Dendritic cell treated with granulocyte-macrophage colony-stimulating factor and Interleukin-4, amounts not matched to agents 40 ng/mL and 50 ng/mL, for 4 days (primary cell): ENCODE results near the gene TNKS2.
"Not testable (repeated sequence)": the region's sequence is repeated elsewhere in the genome, so short reads cannot be mapped to it uniquely, and the experiment has no call there.

Experiments
- H3K27ac Mint-ChIP-seq: one replicate; pipeline ENCODE4 v1.8.0; 2022; ENCODE audit warnings: mild to moderate bottlenecking, mixed read lengths
- H3K27me3 Mint-ChIP-seq: one replicate; pipeline ENCODE4 v1.8.0; 2022; ENCODE audit warnings: mild to moderate bottlenecking, mixed read lengths
- H3K36me3 Mint-ChIP-seq: one replicate; pipeline ENCODE4 v1.8.0; 2022; ENCODE audit warnings: low read depth, mixed read lengths
- H3K4me1 Mint-ChIP-seq: one replicate; pipeline ENCODE4 v1.8.0; 2022; ENCODE audit warnings: low read depth, mixed read lengths
- H3K4me3 Mint-ChIP-seq: one replicate; pipeline ENCODE4 v1.8.0; 2022; ENCODE audit warnings: mild to moderate bottlenecking, moderate library complexity, mixed read lengths
- H3K9me3 Mint-ChIP-seq: one replicate; pipeline ENCODE4 v1.8.0; 2022; ENCODE audit warnings: mixed read lengths
- intact Hi-C: fragments of 100-400 bp; cut with micrococcal nuclease; formaldehyde crosslinking; loops from one replicate; pipeline ENCODE4 v1.15.0; 2022

TNKS2 gene

GRCh38 chr10:91893051-91893450 is 94.8 kb downstream of the TNKS2 start:
- H3K36me3 Mint-ChIP-seq: no peaks in the 10 kb centered on the region
- H3K27ac Mint-ChIP-seq: no peak overlapping the region
- no peak overlapping the region for H3K4me3 Mint-ChIP-seq
- intact Hi-C loops: no loop called here
- H3K27me3 Mint-ChIP-seq: peaks cover 10% of the 10 kb centered on the region
- peaks cover 8% of the 10 kb centered on the region for H3K4me1 Mint-ChIP-seq
- peaks cover 8% of the 10 kb centered on the region for H3K9me3 Mint-ChIP-seq

GRCh38 chr10:91894261-91894685 is 96.0 kb downstream of the TNKS2 start:
- H3K27ac Mint-ChIP-seq, H3K4me3 Mint-ChIP-seq, intact Hi-C loops, H3K9me3 Mint-ChIP-seq, H3K4me1 Mint-ChIP-seq, H3K27me3 Mint-ChIP-seq, H3K36me3 Mint-ChIP-seq: not testable (repeated sequence)

- Mint-ChIP-seq H3K9me3 (peaks cover 8% of the 10 kb centered on the region), H3K27ac (no peak overlapping the region), H3K4me1 (peaks cover 12% of the 10 kb centered on the region), H3K36me3 (no peaks in the 10 kb centered on the region), H3K4me3 (no peak overlapping the region), H3K27me3 (no peaks in the 10 kb centered on the region)
- intact Hi-C loops: no loop called here
Measured at GRCh38 chr10:91896212-91896756, 98.1 kb downstream of the TNKS2 start.

- Mint-ChIP-seq H3K4me3 (no peak overlapping the region), H3K9me3 (peaks cover 8% of the 10 kb centered on the region), H3K4me1 (peaks cover 24% of the 10 kb centered on the region), H3K27me3 (no peaks in the 10 kb centered on the region), H3K36me3 (no peaks in the 10 kb centered on the region), H3K27ac (no peak overlapping the region)
- intact Hi-C loops: no loop called here
Measured at GRCh38 chr10:91897421-91897820, 99.2 kb downstream of the TNKS2 start.

GRCh38 chr10:91901784-91902677 is 103.8 kb downstream of the TNKS2 start:
- intact Hi-C loops: loop anchor here (10.0 kb wide), 1 partner anchor 267 kb away; the partner anchor contains the start of gene PPP1R3C
- Mint-ChIP-seq H3K4me3 (no peak overlapping the region), H3K27me3 (no peaks in the 10 kb centered on the region), H3K9me3 (no peaks in the 10 kb centered on the region), H3K27ac (peak overlapping the region; percentile 4), H3K4me1 (peaks cover 20% of the 10 kb centered on the region), H3K36me3 (no peaks in the 10 kb centered on the region)

GRCh38 chr10:91907033-91907594 is 108.9 kb downstream of the TNKS2 start:
- Mint-ChIP-seq H3K4me3 (no peak overlapping the region), H3K9me3 (no peaks in the 10 kb centered on the region), H3K4me1 (peaks cover 25% of the 10 kb centered on the region), H3K36me3 (no peaks in the 10 kb centered on the region), H3K27me3 (peaks cover 2% of the 10 kb centered on the region), H3K27ac (no peak overlapping the region)
- intact Hi-C loops: loop anchor here (5.0 to 10.0 kb wide), 2 partner anchors 110 to 272 kb away; partner anchors contain the start of genes PPP1R3C and TNKS2

GRCh38 chr10:91907914-91908336 is 109.7 kb downstream of the TNKS2 start:
- Mint-ChIP-seq H3K4me1 (peaks cover 18% of the 10 kb centered on the region), H3K27ac (peak overlapping the region; percentile 51)

GRCh38 chr10:91908337-91909116 is 110.3 kb downstream of the TNKS2 start:
- H3K4me3 Mint-ChIP-seq: peak overlapping the region; percentile 83
- peaks cover 2% of the 10 kb centered on the region for H3K27me3 Mint-ChIP-seq
- intact Hi-C loops: loop anchor here (5.0 to 10.0 kb wide), 2 partner anchors 111 to 274 kb away; partner anchors contain the start of genes PPP1R3C and TNKS2
- H3K9me3 Mint-ChIP-seq: no peaks in the 10 kb centered on the region
- H3K27ac Mint-ChIP-seq: peak overlapping the region; percentile 51
- no peaks in the 10 kb centered on the region for H3K36me3 Mint-ChIP-seq
- peaks cover 18% of the 10 kb centered on the region for H3K4me1 Mint-ChIP-seq

More at GRCh38 chr10:91907914-91908336, 109.7 kb downstream of the TNKS2 start:
- Mint-ChIP-seq H3K27me3 (peaks cover 2% of the 10 kb centered on the region), H3K4me3 (peak overlapping the region; percentile 83), H3K36me3 (no peaks in the 10 kb centered on the region), H3K9me3 (no peaks in the 10 kb centered on the region)
- intact Hi-C loops: loop anchor here (5.0 to 10.0 kb wide), 2 partner anchors 111 to 273 kb away; partner anchors contain the start of genes PPP1R3C and TNKS2

- peaks cover 18% of the 10 kb centered on the region for H3K4me1 Mint-ChIP-seq
- H3K9me3 Mint-ChIP-seq: no peaks in the 10 kb centered on the region
- intact Hi-C loops: loop anchor here (5.0 to 10.0 kb wide), 2 partner anchors 112 to 274 kb away; partner anchors contain the start of genes PPP1R3C and TNKS2
- no peaks in the 10 kb centered on the region for H3K36me3 Mint-ChIP-seq
- peaks cover 2% of the 10 kb centered on the region for H3K27me3 Mint-ChIP-seq
- H3K4me3 Mint-ChIP-seq: peak within 1 kb of the TSS; percentile 83
- peak within 1 kb of the TSS; percentile 51 for H3K27ac Mint-ChIP-seq
Measured at GRCh38 chr10:91909117-91909677, 111.0 kb downstream of the TNKS2 start, which contains the start of gene FGFBP3. Gene FGFBP3 (minus strand): TSS chr10:91909486. CDS start chr10:91908969, 517 bp downstream.

GRCh38 chr10:91910467-91910866 is 112.2 kb downstream of the TNKS2 start:
- no peaks in the 10 kb centered on the region for H3K9me3 Mint-ChIP-seq
- H3K4me3 Mint-ChIP-seq: no peak overlapping the region
- H3K27ac Mint-ChIP-seq: no peak overlapping the region
- H3K27me3 Mint-ChIP-seq: peaks cover 4% of the 10 kb centered on the region
- H3K36me3 Mint-ChIP-seq: no peaks in the 10 kb centered on the region
- intact Hi-C loops: loop anchor here (5.0 to 10.0 kb wide), 3 partner anchors 53 to 418 kb away; no protein-coding TSS in a partner anchor
- peaks cover 18% of the 10 kb centered on the region for H3K4me1 Mint-ChIP-seq
